ENCODE data around the gene SUGP2.

SUGP2 gene

DNA sequence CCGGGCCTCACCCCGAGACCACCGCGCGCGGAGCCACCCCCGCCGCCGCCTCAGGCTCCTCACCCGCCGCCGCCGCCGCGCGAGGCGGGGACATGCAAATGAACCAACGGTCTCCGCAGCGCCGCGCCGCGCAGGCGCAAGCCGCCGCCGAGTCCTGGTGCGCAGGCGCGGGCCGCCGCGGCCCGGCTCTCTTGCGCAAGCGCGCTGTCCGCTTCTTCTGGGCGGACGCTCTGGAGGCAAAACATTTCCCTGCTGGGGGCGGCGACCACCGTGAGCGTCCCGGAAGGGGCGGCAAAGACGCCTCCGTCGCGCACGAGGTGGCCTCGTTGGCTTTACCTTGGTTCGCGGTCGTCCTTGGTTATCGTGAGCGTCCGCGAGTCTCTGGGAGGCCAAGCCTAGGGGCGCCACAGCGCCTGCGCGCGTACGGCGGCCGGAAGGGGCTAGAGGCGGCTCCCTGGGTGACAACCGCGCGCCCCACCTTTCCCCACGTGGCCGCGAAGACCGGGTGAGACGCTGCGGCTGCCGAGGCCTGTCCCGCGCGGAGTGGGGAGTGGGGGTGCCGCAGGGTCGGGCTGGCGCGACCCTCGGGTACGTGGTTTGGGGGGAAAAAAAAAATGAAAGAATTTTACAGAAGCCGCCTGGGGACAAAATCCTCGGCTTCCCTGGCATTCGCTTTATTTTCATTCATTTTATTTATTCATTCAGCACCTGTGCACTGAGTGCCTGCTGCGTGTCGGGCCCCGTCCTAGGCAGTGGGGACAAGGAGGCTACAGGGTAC, at the start of gene SUGP2, which contains the start of gene ARMC6:
SUGP2 (minus strand) TSS at position 92 of the 778 bp plus-strand sequence. CDS start 2,446 bp downstream, outside the sequence.
ARMC6 (plus strand) TSS at position 178 of the 778 bp plus-strand sequence. CDS start 607 bp downstream, outside the sequence.
- DNase-seq: peak; percentile 93 to 97 (median 96)

- no peak for DNase-seq
Observed at GRCh38 chr19:19081642-19082151, 48.4 kb upstream of the SUGP2 start.

DNA sequence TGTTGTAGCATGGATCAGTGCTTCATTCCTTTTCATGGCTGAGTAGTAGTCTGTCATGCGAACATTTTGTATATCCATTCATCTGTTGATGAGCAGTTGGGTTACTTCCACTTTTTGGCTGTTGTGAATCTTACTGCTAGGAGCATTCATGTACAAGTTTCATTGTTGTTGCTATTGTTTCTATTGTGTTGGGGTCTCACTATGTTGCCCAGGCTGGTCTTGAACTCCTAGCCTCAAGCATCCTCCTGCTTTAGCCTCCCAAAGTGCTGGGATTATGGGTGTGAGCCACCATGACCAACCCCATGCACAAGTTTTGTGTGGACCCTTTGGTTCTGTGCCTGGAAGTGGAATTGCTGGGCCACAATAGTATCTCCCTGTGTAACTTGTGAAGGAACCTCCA, 46.3 kb upstream of the SUGP2 start:
- DNase-seq: no peak

- no peak for DNase-seq
Observed at GRCh38 chr19:19078801-19079200, 45.5 kb upstream of the SUGP2 start.

DNA sequence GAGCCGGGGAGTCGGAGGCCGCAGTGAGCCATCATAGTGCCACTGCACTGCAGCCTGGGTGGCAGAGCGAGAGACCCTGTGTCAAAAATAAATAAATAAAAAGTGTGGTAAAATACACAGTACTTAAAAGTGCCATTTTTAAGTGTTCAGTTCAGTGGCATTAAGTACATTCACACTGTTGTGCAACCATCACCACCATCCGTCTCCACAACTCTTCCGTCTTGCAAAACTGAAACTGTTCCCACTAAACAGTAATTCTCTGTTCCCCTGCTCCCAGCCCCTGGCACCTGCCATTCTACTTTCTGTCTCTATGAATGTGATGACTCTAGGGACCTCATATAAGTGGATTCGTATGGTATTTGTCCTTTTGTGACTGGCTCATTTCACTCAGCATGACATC, 43.8 kb upstream of the SUGP2 start:
- DNase-seq: peak; percentile 21 to 35 (median 28)

DNA sequence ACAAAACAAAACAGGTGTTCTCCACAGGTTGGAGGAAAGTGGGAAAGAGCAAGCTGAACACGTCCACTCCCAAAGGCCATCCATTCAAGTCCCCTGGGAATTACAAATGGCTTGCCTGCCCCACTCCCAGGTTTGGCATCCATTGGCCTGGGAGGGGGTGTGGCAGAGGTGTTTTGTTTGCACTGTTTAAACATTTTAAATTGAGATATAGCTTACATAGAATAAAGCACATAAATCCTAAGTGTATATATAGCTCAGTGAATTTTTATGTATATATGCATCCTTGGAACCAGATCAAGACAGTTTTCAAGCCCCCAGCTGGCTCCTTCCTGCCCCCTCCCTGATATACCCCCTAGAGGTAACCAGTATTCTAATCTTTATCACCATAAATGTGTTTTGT, 43.2 kb upstream of the SUGP2 start:
- no peak for DNase-seq

DNA sequence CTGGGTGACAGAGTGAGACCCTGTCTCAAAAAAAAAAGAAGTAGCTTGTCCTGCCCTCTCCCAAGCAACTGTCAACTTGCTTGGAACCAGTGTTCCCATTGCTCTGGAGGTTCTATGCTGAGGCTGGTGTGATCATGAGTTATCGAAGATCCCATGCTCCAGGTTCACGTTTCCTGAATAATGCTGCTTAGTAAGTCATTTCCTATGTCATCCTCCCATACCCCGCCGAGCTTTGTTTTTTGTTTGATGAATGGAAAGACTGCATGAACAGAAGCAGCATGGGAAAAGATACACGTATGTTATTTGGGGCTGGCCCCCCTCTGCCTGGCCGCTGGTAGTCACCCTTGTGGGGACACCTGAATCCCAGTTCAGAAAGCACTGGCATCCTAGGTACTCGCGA, 41.8 kb upstream of the SUGP2 start:
- no peak for DNase-seq

DNA sequence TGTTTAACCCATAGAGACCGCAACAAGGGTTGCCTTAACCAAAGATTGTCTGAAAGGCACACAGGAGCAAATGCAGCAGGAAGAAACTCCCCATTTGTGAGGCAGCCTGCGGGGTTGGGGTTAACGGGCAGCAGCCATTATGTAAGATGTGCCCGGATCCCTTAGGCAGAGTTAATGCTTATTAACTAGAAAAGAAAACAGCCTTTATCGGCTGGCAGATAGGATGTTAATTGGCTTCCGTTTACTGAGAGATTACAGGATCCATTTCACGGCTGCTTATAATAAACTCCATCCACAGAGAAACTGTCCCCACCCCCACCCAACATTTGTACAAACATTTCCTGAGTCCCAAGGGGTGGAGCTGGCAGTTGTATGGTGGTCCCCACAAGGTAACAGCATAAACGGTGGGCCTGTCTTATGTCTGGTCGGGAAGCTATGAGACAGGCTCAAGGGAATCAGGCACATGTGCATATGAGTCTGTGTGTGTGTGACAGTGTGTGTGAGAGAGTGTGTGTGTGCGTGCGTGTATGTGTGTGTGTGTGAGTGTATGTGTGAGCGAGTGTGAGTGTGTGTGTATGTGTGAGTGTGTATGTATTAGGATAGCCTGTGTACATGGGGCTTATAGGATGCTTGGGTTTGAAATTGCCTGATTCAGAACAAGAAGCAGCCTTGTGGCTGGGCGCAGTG, 41.0 kb upstream of the SUGP2 start:
- DNase-seq: no peak

GRCh38 chr19:19071897-19072296, 38.6 kb upstream of the SUGP2 start:
- DNase-seq: no peak

DNA sequence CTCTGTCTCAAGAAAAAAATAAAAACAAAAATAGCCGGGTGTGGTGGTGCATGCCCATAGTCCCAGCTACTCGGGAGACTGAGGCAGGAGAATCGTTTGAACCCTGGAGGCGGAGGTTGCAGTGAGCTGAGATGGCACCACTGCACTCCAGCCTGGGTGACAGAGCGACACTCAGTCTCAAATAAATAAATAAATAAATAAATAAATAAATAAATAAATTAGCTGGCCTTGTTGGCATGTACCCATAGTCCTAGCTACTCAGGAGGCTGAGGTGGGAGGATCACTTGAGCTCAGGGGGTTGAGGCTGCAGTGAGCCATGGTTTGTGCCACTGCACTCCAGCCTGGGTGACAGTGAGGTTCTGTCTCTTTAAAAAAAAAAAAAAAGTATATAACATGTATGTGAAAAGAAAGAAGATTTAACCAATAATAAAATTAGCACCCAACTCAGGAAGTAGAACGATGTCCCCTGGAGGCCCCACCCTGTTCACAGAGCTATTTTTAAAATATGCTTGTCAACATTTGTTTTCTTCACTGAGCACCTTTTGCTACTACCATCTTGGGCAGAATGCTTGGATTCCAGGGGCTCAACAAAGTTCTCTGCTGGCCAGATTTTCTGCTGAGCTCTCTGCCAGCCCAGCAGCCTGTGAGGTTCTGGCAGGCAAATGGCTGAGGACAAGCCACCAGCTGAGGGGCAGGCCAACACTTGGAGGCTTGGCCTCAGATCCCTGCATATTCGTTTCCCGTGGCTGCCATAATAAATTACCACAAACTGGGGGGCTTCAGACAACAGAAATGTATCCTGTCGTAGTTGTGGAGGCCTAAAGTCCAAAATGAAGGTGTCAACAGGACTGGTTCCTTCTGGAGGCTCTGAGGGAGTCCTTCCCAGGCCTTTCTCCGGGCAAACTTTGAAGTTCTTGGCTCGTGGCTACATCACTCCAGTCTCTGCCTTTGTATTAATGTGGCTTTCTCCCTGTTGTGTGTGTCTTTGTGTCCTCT, 35.6 kb upstream of the SUGP2 start:
- no peak for DNase-seq

DNA sequence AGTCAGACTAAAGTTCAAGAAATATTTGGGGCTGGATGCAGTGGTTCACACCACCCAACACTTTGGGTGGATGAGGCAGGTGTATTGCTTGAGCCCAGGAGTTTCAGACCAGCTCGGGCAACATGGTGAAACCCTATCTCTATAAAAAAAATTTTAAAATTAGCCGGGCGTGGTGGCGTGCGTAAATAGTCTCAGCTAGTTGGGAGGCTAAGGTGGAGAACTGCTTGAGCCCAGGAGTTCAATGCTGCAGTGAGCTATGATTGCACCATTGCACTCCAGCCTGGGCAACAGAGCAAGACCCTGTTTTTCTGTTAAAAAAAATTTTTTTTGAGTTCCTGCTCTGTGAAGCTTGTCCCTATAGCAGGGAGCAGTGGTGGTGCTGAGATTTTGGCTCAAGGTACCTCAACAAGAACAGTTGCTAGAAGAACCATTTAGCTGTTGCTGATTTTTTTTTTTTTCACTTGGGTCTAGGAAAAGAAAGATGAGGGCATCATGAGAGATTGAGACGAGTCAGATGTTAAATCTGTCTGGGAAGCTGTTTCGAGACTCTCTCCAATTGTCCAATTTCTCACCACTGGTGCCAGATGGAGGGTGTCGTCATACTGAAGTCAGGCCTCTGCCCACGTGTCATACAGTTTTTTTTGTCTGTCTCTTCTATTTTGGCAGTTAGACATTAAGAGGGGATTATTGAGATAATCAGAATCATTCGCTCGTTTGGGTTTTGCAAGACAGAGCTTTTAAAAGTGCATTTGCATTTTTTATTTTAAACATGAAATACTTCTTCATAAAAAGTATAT, 34.2 kb upstream of the SUGP2 start:
- peak; percentile 7 to 28 (median 13) for DNase-seq

GRCh38 chr19:19064811-19065745, 31.8 kb upstream of the SUGP2 start:
- DNase-seq: peak in 2 of 3 donors; percentile 9 to 26

DNA sequence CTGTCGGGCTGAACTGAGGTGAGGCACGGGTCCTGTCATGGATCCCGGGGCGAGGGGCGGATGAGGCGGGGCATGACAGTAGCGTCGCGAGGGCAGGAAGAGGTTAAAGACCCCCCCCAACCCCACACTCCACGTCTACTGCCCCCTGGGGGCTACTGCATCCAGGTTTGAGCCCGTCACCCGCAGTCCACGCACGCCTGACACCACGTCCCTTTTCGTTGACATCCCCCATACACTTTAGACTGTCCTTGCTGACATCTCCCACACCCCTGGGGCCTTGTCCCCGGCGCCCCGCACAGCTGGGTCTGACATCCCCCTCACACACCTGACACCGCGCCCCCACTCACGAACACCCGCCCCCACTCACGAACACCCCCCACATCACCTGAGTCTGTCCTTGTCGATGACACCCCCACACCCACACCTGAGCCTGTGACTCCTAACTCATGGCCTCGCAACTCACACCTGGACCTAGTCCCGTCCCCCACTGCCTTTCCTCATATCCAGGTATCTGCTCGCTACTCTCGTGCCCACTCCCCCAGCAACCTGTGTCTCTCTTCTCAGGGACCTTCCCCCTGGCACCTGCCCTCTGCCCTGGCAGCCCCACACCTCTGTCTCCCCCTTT, 30.9 kb upstream of the SUGP2 start:
- DNase-seq: no peak

DNA sequence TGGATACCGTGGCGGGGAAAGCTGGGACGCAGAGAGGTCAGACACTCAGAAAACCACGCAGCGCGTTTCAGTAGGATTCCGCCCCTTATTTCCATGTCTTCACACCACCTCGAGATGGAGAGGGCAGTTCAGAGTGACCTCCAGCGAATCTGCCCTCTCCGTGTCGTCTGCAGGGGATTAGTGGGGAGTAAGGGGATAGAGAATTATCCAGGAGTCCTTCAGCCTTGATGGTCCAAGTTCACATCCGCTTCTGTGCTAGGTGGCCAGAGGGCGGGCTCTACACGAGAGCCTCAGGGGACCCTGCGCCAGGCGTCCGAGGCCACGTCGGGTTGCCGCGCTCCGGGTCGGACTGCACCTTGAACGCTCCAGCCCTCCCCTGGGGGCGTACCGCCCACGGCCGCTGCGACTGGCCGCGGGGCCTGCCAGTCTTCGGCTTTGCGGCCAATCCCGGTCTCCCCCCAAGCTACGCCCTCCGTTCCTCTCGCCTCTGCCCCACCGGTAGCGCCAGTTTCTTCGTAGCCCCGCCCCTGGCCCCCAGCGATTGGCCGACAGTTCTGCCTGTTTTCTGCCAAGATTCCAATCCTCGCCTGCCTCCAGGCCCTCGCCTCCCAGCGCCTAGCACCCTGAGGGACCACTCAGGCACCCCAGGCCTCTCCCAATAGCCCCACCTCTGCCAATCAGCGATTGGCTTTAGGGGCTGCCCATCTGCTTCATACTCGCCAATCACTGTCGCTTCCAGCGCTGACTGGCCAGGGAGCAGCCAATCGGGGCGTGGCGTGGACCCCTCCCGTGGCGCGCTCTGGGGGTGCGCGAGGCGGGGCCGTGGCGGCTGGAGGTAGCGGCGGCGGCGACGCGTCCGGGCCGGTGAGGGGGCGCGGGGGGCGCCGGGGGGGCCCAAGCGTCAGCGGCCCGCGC, 30.1 kb upstream of the SUGP2 start, which contains the start of gene SLC25A42:
SLC25A42 (plus strand) TSS at position 812 of the 915 bp plus-strand sequence. CDS start 32,131 bp downstream, outside the sequence.
- peak; percentile 98 to 99 (median 99) for DNase-seq

DNA sequence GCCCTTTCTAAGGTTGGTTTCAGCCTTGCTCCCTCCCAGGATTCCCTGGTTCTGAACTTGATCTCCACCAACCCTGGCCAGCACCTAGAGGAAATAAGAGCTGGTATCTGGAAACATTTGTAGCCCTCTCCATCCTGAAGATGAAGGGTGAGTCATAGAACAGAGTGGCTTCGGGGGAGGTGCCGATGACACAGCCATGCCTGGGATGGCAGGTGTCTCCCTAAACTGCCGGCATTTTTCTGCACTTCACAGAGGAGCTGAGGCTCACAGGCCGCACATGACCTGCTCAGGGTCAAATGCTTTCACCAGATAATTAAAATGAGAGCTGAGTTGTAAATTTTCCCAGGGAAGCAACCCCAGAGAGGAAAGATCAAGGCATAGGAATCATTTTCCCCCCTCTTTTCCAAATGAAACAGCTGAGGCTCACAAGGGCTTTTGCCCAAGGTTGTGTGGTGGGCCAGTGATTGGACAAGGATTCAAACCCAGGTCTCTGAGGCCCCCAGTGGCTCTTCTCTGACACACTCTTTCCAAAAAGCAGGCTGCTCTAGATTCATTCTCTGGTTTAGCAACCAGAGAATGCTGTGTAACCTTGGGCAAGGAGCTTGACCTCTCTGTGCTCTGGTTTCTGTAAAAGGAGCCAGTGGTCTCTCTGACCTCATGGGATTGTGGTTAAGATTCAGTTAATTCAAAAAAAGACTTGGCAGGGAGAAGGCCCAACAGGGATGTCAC, 29.3 kb upstream of the SUGP2 start:
- DNase-seq: no peak

- no peak for DNase-seq
Observed at GRCh38 chr19:19061506-19061905, 28.2 kb upstream of the SUGP2 start.

GRCh38 chr19:19059837-19060611, 26.7 kb upstream of the SUGP2 start:
- DNase-seq: no peak
